NCI-H2029 treated with DMSO at 0.1 percent for 48 hours (cell line): ENCODE results near the gene COASY.
"Not testable (repeated sequence)": the region's sequence is repeated elsewhere in the genome, so short reads cannot be mapped to it uniquely, and the experiment has no call there.

Experiments
- DNase-seq: peaks from one replicate; lab custom pipeline; 2025; lab: John Stamatoyannopoulos, UW

COASY gene

DNA sequence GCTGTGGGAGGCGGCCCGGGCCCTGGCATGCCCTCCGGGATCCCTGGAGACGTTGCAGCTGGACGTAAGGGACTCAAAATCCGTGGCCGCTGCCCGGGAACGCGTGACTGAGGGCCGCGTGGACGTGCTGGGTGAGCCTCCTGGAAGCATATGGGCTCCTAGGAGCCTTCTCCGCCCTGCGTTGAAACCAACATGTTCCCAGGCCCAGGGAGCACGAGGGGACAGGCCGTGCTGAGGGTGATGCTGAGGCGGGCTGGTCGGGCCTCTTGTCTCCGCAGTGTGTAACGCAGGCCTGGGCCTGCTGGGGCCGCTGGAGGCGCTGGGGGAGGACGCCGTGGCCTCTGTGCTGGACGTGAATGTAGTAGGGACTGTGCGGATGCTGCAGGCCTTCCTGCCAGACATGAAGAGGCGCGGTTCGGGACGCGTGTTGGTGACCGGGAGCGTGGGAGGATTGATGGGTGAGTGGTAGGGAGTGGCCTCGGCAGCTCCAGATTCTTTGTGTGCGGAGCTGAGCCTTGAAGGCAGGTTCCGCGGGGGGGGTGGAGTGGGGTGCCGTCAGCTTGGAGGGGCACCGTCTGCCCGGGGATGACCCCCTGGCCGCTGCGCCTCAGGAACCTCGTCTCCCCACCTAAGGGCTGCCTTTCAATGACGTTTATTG is 8.7 kb upstream of the COASY start:
- no peak for DNase-seq

DNA sequence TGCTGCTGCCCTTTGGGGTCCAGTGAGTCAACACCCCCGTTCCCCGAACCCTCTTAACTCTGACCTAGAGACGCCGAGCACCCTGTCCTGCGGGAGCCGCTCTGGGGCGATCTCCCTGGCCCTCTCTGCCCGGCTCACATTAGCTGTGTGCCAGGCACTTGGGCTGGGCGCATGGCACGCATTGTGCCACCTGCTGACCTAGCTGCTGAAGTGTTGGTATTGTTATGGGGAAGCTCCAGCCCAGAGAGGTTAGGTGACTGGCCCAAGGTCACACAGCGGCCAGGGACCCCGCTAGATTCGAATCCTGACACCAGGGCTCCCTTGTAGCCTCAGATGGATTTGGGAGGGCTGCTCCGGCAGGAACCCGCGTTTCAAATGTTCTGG is 8.1 kb upstream of the COASY start:
- DNase-seq = no peak

DNA sequence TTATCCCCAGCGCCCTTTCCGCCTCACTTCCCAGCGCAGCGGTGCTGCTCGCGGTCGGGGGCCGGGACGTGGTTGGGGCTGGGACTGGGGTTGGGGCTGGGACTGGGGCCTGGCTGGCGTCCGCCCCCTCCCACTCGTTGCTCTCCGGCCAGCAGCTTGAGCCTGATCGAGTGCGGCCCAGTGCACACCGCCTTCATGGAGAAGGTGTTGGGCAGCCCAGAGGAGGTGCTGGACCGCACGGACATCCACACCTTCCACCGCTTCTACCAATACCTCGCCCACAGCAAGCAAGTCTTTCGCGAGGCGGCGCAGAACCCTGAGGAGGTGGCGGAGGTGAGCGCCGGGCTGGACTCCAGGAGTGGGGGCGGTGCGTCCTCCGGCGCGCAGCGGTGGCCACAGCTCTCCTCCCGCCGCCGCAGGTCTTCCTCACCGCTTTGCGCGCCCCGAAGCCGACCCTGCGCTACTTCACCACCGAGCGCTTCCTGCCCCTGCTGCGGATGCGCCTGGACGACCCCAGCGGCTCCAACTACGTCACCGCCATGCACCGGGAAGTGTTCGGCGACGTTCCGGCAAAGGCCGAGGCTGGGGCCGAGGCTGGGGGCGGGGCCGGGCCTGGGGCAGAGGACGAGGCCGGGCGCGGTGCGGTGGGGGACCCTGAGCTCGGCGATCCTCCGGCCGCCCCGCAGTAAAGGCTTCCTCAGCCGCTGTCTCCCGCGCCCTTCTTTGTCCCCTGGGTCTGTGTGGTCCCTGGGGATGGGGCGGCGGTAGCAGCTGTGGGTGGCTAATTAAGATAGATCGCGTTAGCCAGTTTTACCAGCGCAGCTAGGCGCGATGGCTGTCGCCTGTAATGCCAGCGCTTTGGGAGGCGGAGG is 7.5 kb upstream of the COASY start:
- no peak for DNase-seq

DNA sequence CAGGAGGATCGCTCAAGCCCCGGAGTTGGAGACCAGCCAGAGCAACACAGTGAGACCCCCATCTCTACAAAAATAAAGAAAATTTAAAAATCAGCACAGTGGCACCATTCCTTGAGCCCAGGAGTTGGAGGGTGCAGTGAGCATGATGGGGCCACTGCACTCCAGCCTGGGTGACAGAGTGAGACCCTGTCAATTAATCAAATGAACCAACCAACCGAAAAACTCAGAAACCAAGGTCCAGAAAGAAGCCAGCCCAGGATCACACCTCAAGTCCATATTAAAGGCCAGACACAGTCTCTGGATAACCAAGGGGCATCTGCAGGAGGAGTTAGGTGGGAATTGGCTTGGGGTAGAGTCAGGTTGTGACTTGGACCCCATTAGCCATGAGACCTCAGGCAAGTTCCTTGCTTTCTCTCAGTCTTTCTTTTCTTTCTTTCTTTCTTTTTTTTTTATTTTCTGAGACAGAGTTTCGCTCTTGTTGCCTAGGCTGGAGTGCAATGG is 6.8 kb upstream of the COASY start:
- no peak for DNase-seq

DNA sequence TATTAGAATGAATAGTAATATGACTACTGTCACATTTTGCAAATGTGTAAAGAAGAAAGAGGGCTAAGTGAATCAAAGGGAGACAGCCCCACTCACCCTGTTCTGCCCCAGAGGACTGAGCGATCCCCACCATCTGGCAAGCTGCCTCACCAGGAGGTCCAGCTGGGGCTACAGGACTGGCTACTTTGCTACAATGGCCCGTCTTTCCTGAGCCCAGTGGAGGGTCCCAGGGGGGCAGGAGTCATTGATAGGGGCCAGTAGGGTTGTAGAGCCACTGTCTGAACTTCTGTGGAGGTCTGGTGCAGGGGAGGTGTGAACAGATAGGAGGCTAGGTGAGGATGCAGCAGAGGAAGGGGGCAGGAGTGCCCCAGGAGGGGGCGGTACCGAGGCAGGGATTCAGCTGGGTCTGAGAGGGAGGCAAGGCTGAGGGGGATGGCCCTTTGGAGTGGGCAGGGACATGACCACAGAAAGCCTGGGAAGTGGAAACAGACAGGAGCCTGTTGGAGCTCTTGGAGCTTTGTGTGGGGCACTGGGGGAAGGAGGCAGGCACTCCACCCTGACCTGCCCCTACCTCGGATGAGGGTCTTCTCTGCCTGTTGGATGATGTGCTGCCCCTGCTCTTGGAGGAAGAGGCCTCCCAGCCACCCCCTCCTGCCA is 5.9 kb upstream of the COASY start:
- DNase-seq = not testable (repeated sequence)

DNA sequence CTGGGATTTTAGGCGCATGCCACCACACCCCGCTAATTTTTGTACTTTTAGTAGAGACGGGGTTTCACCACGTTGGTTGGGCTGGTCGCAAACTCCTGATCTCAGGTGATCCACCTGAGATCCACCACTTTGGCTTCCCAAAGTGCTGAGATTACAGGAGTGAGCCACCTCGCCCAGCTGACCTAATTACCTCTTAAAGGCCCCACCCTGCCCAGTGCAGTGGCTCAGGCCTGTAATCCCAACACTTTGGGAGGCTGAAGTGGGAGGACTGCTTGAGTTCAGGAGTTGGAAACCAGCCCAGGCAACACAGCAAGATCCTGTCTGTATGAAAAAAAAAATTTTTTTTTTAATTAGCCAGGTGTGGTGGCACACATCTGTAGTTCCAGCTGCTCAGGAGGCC is 2.9 kb upstream of the COASY start:
- DNase-seq = peak; percentile 12

DNA sequence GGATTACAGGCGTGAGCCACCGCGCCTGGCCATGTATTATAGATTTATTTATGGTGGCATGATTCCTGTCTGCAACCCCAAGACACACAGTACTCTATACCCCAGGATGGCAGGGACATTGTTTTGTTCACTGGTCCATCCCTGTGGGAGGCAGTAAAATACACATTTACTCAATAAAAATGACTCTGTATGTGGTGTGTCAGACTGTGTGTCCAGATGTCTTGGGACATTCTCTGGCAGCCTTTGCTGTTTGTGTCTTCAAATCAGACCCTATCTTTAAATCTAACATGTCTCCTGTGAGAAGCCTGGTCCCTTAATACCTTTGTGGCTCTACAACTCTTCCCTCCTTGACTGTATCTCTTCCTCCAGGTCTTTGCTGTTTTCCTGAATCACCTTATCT is 1.7 kb upstream of the COASY start:
- DNase-seq = no peak

DNA sequence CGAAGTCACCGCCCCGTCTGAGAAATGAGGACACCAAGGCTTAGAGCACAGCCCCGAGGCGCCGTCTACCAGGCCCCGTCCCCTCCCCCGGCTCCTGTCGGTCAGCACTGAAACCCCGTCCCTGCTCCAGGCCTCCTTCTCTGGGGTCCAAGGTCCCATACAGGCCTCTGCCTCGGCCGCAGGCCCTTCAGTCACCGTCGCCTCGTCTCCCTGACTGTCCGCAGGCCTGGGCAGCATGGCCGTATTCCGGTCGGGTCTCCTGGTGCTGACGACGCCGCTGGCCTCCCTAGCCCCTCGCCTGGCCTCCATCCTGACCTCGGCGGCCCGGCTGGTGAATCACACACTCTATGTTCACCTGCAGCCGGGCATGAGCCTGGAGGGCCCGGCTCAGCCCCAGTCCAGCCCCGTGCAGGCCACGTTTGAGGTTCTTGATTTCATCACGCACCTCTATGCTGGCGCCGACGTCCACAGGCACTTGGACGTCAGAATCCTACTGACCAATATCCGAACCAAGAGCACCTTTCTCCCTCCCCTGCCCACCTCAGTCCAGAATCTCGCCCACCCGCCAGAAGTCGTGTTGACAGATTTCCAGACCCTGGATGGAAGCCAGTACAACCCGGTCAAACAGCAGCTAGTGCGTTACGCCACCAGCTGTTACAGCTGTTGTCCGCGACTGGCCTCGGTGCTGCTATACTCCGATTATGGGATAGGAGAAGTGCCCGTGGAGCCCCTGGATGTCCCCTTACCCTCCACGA is 617 bp downstream of the COASY start:
- DNase-seq = no peak

DNA sequence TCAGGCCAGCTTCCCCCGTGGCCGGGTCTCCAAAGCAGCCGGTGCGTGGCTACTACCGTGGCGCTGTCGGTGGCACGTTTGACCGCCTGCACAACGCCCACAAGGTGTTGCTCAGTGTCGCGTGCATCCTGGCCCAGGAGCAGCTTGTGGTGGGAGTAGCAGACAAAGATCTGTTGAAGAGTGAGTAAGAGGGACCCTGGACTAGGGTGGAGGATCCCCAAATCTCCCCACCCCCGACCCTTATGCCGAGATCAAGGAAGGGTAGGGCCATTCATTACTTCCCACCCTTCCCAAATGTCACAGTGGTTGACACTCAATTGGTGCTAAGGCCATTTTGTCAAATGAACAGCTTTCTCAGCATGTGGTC is 1.2 kb downstream of the COASY start:
- DNase-seq = no peak

DNA sequence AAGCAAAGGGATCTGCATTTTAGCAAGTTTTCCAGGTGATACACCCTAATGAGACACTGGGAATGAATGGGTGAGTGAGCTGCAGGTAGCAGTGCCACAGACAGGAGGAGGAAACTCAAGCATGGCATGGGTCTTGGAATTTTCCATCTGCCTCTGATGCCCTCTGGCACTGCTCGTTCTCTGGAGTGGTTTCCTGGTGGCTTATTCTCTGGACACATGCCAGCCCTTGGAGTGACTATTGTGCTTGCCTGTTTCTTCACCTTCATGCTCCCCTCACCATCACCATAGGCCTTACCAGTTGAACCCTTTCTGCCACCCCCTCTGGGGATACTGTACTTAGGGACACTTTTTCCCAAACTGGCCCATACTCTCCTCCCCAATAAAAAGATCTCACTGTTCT is 1.6 kb downstream of the COASY start:
- peak; percentile 66 for DNase-seq

DNA sequence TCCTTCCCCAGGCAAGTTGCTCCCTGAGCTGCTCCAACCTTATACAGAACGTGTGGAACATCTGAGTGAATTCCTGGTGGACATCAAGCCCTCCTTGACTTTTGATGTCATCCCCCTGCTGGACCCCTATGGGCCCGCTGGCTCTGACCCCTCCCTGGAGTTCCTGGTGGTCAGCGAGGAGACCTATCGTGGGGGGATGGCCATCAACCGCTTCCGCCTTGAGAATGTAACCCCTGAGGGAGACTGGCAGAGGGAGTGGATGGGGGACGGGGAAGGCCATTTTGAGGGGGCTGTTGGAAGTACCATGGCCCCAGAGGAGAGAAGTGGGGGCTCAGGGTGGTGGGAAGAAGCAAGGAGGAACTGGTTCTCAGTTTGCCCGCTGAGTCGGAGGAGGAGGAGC is 2.0 kb downstream of the COASY start:
- DNase-seq = no peak

DNA sequence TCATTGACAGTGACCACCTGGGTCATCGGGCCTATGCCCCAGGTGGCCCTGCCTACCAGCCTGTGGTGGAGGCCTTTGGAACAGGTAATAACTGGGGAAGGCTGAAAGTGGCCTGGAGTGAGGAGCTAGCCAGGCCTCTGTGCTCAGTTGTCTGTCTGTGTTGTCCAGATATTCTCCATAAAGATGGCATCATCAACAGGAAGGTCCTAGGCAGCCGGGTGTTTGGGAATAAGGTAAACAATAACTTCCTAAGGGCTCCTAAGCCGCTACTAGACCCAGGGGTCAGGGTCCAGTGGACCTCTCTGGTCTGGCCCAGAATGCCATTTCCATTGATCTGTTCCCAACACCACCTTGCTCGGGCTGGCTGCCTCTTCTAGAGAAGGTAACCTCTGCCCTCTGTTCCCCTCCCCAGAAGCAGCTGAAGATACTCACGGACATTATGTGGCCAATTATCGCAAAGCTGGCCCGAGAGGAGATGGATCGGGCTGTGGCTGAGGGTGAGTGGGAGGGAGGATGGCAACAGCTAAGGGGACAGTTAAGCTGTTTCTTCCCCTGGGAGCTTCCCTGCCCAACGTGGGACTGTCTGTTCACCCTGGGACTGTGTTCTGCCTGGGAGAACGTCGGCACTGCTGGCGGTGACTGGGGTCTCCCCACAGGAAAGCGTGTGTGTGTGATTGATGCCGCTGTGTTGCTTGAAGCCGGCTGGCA is 3.0 kb downstream of the COASY start:
- DNase-seq = no peak

DNA sequence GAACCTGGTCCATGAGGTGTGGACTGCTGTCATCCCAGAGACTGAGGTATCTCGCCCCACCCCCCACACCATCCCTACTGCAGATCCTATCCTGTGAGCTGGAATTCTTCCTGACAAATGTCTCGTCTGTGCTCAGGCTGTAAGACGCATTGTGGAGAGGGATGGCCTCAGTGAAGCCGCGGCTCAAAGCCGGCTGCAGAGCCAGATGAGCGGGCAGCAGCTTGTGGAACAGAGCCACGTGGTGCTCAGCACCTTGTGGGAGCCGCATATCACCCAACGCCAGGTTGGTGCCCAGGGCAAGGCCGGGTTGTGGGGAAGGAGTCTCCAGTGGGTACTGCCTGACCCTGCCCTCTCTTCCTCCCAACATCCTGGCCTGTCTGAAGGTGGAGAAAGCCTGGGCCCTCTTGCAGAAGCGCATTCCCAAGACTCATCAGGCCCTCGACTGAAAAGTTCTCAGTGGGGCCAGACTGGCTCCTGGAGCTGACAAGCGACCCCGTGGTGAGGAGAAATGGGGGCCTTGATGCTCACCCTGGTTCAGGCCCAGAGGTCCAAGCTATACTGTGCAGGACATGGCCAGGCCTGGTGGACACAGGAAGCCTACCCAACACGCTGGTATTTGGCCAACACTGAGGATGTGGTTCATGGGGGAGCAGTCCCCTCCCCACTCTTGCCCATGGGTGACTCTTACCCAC is 3.7 kb downstream of the COASY start:
- no peak for DNase-seq

DNA sequence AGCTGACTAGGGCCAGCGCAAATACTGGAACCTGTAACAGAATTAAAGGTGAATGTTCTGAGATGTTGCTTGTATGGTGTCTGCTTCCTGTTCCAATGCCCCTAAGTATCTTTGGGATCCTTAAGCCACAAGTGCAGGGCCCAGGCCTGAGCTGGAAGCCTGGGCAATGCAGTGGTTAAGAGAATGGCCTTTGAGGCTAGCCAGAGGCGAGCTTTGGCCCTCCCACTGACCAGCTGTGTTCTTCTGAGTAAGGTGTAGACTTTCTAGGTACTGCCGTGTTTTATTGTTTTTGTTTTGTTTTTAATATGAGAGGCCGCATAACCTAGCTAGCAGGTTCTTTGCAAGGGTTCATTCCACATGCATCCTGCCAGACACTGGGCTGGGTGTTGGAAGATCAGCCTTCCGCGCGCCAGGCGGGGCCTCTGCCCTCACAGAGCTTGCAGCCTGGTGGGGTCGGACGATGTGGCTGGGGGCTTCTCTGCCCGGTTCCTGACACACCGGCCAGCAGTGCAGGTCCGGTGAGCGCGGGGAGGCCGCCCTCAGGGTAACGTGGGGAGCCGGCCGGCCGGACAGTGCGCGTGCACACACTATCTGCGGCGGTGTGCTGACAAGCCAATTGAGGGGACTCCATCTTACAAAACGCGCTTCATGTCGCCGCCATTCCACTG is 4.4 kb downstream of the COASY start:
- DNase-seq = no peak

DNA sequence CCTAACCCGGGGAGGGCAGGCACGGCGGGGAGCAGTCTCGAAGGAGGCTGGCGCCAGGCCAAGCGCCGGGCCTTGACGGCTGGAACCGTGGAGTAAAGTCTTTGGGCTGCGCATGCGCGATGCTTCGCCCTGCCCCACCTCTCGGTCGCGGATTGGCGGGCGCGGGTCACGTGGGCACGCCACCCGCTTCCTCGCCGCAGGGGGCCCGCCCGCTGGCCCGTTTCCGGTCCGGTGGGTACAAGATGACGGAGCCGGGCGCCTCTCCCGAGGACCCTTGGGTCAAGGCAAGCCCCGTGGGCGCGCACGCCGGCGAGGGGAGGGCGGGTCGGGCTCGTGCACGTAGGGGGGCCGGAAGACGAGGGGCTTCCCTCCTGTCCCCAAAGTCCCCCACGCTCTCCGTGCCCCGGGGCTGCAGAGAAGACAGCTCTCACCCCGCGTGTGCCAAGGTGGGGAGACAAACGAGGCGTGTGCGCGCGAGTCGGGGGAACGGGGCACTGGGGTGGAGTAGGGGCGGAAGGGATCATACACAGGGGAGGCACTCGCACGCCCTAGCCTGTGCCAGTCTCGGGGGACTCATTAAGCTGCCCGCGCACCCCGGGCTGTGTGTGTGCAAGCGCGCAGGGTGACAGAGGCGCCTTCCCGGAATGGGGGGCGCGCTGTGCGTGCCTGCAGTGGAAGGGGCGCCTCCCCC is 5.1 kb downstream of the COASY start, which contains the start of gene MLX:
Gene MLX, plus strand, starts transcription at position 218 of the 691 bp plus-strand sequence. Its CDS starts 25 bp downstream, at position 243.
- DNase-seq = peak; percentile 67

DNA sequence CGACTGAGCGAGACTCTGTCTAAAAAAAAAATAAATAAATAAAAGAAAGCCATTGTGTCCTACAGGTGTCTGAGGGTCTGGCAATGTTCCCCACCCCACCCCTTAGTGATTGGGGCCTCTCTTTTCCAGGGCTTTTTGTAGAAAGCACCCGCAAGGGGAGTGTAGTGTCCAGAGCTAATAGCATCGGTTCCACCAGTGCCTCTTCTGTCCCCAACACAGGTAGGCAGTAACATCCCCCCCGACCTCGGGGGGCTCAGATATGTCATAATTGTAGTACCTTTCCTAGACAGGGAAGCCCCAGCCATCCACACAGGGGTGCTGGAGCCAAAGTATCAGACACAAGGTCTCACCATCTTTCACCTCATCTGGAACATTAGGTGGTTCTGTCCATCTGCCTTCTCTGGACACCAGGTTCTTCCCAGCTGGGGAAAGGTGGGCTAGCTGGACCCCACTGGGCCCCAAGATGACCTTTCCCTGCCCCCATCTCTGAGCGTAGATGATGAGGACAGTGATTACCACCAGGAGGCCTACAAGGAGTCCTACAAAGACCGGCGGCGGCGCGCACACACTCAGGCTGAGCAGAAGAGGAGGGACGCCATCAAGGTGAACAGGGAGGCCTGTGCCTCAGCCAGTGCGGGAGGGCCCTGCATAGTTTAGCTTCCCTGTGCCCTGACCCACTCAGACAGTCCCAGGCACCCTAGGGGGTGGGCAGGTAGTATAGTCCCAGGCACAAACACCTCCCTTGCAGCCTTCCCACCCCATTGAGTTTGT is 6.6 kb downstream of the COASY start:
- no peak for DNase-seq

DNA sequence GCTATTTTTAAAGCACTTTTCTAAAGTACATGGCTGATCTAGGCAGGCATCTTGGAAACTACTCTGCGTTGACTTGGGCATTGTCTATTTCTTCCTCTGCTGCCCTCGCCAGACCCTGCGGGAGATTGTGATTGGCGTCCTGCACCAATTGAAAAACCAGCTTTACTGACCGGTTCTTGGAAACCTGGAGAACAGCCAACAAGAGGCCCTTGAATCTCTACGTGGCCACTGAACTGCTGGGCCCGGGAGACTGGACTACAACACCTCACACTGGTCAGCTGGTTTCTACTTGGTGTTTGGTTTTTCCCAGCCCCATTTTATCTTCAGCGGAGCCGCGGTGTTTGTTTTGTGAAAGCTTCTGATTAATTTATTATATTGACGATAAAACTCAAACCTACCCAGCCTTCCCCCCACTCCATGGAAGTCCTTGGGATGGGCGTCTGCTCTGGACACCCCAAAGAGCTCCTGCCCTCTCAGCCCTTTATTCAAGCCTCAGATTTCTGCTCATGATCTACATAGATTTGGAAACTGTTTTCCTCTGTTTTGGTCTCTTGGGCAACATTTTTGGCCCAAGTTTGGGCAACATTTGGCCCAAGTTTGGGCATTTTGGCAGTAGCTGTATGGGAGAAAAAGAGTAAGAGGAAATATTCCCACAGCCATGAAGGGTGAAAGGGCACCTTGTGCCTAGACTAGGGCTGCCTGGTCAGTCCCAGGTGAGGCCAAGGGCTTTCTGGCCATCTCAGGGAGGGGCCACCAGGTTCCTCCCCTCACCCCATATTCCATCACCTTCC is 9.7 kb downstream of the COASY start:
- no peak for DNase-seq

DNA sequence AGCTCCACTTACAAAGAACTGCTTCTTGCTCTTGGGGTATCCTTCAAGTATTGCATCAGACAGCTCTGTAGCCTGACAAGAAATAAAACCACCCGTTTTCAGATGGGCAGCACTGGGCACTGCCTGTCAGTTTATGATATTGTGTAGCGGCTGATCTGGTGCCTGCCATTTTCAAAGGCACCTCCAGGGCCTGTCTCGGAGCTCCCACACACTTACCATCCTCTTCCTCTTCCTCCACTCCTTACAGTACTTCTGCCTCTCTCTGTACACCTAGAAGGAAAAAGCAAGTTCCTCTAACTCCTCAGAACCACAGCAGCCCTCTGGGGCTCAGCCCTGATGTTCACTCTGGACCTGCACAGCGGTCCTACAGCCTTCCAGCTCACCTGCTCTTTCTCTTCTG is 11.1 kb downstream of the COASY start:
- no peak for DNase-seq
